Type B pancreatic cell (in vitro differentiated cells): Measurements from ENCODE around the gene SS18L1. TPM values are rescaled to one million over a fixed set of nuclear protein-coding genes. Genes with fewer than 3 reads are reported as not detected.

Experiments used
- DNase-seq: peaks from one replicate; pipeline ENCODE4 v3.0.0; 2021; ENCODE audit warnings: mixed read lengths; ENCODE audit not compliant: unreplicated experiment; ENCODE audit errors: extremely low spot score
- H3K27ac Mint-ChIP-seq: 2 replicates; pipeline ENCODE4 v1.8.0; 2021; ENCODE audit warnings: mild to moderate bottlenecking, mixed read lengths
- H3K27me3 Mint-ChIP-seq: 2 replicates; pipeline ENCODE4 v1.8.0; 2021; ENCODE audit warnings: mixed read lengths
- H3K36me3 Mint-ChIP-seq: 2 replicates; pipeline ENCODE4 v1.8.0; 2021; ENCODE audit warnings: mixed read lengths
- H3K4me1 Mint-ChIP-seq: one replicate; pipeline ENCODE4 v1.8.0; 2021; ENCODE audit warnings: mixed read lengths; ENCODE audit not compliant: unreplicated experiment
- H3K4me3 Mint-ChIP-seq: 2 replicates; pipeline ENCODE4 v1.8.0; 2021; ENCODE audit warnings: mild to moderate bottlenecking, mixed read lengths
- H3K9me3 Mint-ChIP-seq: 2 replicates; pipeline ENCODE4 v1.8.0; 2021; ENCODE audit warnings: mixed read lengths
- CTCF ChIP-seq: fragments of 200-600 bp; sonication (generic); conservative IDR thresholded peaks from 2 replicates; pipeline ENCODE4 v1.5.0; 2021; ENCODE audit warnings: antibody characterized with exemption, mild to moderate bottlenecking
- total RNA-seq: library from RNA; stranded (reverse); gene quantifications from 2 replicates; pipeline ENCODE4 v1.2.1, GENCODE V29; 2021; ENCODE audit warnings: low replicate concordance

The SS18L1 gene
- total RNA-seq, 1 donor from 2014 or later: 25.5 TPM

GRCh38 chr20:62202083-62202395 lies 58.5 kb downstream of the SS18L1 start:
- no peaks in the 10 kb centered on the region for H3K4me1 Mint-ChIP-seq
- H3K36me3 Mint-ChIP-seq: peaks cover 16% of the 10 kb centered on the region

GRCh38 chr20:62202676-62203377 lies 59.3 kb downstream of the SS18L1 start:
- H3K27me3 Mint-ChIP-seq: no peaks in the 10 kb centered on the region
- H3K36me3 Mint-ChIP-seq: peaks cover 16% of the 10 kb centered on the region
- H3K9me3 Mint-ChIP-seq: no peaks in the 10 kb centered on the region
- no peaks in the 10 kb centered on the region for H3K4me1 Mint-ChIP-seq
- no peak for DNase-seq
- H3K27ac Mint-ChIP-seq: no peak overlapping the region
- no peak for TF ChIP-seq CTCF
- no peak overlapping the region for H3K4me3 Mint-ChIP-seq

More at GRCh38 chr20:62202083-62202395, 58.5 kb downstream of the SS18L1 start:
- Mint-ChIP-seq H3K27ac (no peak overlapping the region), H3K9me3 (no peaks in the 10 kb centered on the region), H3K4me3 (no peak overlapping the region), H3K27me3 (no peaks in the 10 kb centered on the region)
- TF ChIP-seq CTCF: no peak
- no peak for DNase-seq

- Mint-ChIP-seq H3K4me3 (no peak overlapping the region), H3K4me1 (no peaks in the 10 kb centered on the region), H3K9me3 (no peaks in the 10 kb centered on the region), H3K36me3 (peaks cover 16% of the 10 kb centered on the region), H3K27me3 (no peaks in the 10 kb centered on the region), H3K27ac (no peak overlapping the region)
- DNase-seq: no peak
- no peak for TF ChIP-seq CTCF
Measured at GRCh38 chr20:62203378-62204030, 59.9 kb downstream of the SS18L1 start.

GRCh38 chr20:62205618-62206387 lies 62.2 kb downstream of the SS18L1 start:
- H3K36me3 Mint-ChIP-seq: peaks cover 3% of the 10 kb centered on the region
- no peak overlapping the region for H3K27ac Mint-ChIP-seq
- H3K4me1 Mint-ChIP-seq: no peaks in the 10 kb centered on the region
- DNase-seq: no peak
- no peaks in the 10 kb centered on the region for H3K9me3 Mint-ChIP-seq
- H3K4me3 Mint-ChIP-seq: no peak overlapping the region
- TF ChIP-seq CTCF: no peak
- peaks cover 3% of the 10 kb centered on the region for H3K27me3 Mint-ChIP-seq

- Mint-ChIP-seq H3K9me3 (no peaks in the 10 kb centered on the region), H3K27me3 (peaks cover 3% of the 10 kb centered on the region), H3K4me1 (no peaks in the 10 kb centered on the region), H3K4me3 (no peak overlapping the region), H3K27ac (no peak overlapping the region), H3K36me3 (peaks cover 3% of the 10 kb centered on the region)
- DNase-seq: no peak
- no peak for TF ChIP-seq CTCF
Measured at GRCh38 chr20:62206388-62206775, 62.8 kb downstream of the SS18L1 start.
